GM12891 (cell line): Measurements from ENCODE around the gene LNX2.

Experiments
- PAX5 ChIP-seq: IDR thresholded peaks from 2 replicates; pipeline ENCODE4 v1.6.1; 2011; ENCODE audit warnings: low read length, moderate library complexity, mild to moderate bottlenecking; ENCODE audit not compliant: insufficient read depth, severe bottlenecking
- POLR2A ChIP-seq: IDR thresholded peaks from 2 replicates; pipeline ENCODE4 v1.6.1; 2011; ENCODE audit warnings: low read depth, low read length, control low read depth
- POLR2AphosphoS5 ChIP-seq: IDR thresholded peaks from 2 replicates; pipeline ENCODE4 v1.6.1; 2011; ENCODE audit warnings: low read depth, low read length, control low read depth
- POU2F2 ChIP-seq: IDR thresholded peaks from 2 replicates; pipeline ENCODE4 v1.6.1; 2011; ENCODE audit warnings: low read depth, mild to moderate bottlenecking, control low read depth, low read length, moderate library complexity
- SPI1 ChIP-seq: IDR thresholded peaks from 2 replicates; pipeline ENCODE4 v1.6.1; 2011; ENCODE audit warnings: low read depth, low read length, control low read depth
- TAF1 ChIP-seq: IDR thresholded peaks from 2 replicates; pipeline ENCODE4 v1.6.1; 2011; ENCODE audit warnings: low read depth, low read length, control low read depth

- TF ChIP-seq POLR2A (no peak), POLR2AphosphoS5 (no peak), TAF1 (no peak), PAX5 (no peak), POU2F2 (no peak), SPI1 (no peak)
These were observed 6.7 kb downstream of the LNX2 start for GRCh38 chr13:27613628-27614027.
